ENCODE measurements around the gene ARHGAP31.

Gene ARHGAP31

GRCh38 chr3:119433613-119434325 is 139.6 kb downstream of the ARHGAP31 start:
- H3K4me3 ChIP-seq (ENCODE audit: low read depth, low read length) = no peak overlapping the region
- TF ChIP-seq, protein P1, sequence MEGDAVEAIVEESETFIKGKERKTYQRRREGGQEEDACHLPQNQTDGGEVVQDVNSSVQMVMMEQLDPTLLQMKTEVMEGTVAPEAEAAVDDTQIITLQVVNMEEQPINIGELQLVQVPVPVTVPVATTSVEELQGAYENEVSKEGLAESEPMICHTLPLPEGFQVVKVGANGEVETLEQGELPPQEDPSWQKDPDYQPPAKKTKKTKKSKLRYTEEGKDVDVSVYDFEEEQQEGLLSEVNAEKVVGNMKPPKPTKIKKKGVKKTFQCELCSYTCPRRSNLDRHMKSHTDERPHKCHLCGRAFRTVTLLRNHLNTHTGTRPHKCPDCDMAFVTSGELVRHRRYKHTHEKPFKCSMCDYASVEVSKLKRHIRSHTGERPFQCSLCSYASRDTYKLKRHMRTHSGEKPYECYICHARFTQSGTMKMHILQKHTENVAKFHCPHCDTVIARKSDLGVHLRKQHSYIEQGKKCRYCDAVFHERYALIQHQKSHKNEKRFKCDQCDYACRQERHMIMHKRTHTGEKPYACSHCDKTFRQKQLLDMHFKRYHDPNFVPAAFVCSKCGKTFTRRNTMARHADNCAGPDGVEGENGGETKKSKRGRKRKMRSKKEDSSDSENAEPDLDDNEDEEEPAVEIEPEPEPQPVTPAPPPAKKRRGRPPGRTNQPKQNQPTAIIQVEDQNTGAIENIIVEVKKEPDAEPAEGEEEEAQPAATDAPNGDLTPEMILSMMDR (IDR thresholded peaks at IDR 0.05; ENCODE audit: low read depth, low read length, missing control alignments) = no peak
- in situ Hi-C loops (cut with HindIII; ENCODE audit: low sequenced_read_pairs) = no loop called here
- no peak for DNase-seq (ENCODE audit: low read depth)

- no peak for DNase-seq (ENCODE audit: low read depth)
- H3K4me3 ChIP-seq (ENCODE audit: low read depth, low read length) = no peak overlapping the region
- TF ChIP-seq, protein P1 (IDR thresholded peaks at IDR 0.05; ENCODE audit: low read depth, low read length, missing control alignments) = no peak
- in situ Hi-C loops (cut with HindIII; ENCODE audit: low sequenced_read_pairs) = no loop called here
Observed at GRCh38 chr3:119434703-119435102, 140.5 kb downstream of the ARHGAP31 start.

DNA sequence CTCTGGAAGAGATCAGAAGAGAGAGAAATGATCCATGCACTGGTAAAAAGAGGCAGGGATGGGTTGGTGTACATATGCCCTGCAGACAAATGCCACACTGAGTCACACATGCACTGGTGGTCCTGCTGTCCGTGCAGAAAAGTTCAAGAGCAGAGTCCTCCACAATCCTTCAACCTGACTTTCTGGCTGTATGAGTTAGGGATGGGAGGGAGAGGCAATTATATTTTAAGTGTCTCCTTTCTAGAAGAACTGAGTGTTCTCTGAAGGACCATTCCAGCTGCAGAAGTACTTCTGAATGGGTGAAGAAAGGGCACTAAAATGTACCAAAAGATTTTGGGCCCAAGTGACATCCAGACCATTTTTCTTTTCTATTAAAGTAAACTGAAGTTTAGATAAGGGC is 142.8 kb downstream of the ARHGAP31 start:
- no peak for DNase-seq (ENCODE audit: low read depth)
- TF ChIP-seq, protein P1 (IDR thresholded peaks at IDR 0.05; ENCODE audit: low read depth, low read length, missing control alignments) = no peak
- in situ Hi-C loops (cut with HindIII; ENCODE audit: low sequenced_read_pairs) = no loop called here
- no peak overlapping the region for H3K4me3 ChIP-seq (ENCODE audit: low read depth, low read length)

DNA sequence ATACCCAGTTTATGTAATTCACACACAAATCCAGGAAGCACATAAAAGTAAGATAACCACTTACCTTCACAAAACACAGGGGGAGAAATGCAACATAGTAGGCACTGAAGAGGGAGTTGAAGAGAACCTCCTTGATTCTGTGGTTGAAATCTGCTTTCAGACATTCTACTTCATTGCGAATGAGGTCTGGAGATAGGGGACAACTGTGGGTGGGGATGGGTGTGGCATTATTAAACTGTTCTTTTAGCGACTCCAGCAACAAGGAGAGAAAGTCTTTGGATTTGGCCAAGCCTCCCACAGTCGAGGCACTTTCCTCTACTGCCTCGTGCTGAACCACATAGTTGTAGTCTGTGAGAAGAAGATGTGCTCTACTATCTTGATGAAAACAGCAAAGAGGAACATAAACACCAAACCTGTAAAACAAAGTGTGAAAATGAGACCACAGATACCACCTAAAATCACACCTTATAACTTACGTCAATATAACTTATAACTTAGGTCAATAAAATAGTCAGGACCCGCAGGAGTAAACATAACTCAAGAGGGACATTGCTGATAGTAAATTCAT is 143.6 kb downstream of the ARHGAP31 start:
- in situ Hi-C loops (cut with HindIII; ENCODE audit: low sequenced_read_pairs) = no loop called here
- TF ChIP-seq, protein P1 (IDR thresholded peaks at IDR 0.05; ENCODE audit: low read depth, low read length, missing control alignments) = no peak
- DNase-seq (ENCODE audit: low read depth) = no peak

GRCh38 chr3:119443179-119443578 is 149.0 kb downstream of the ARHGAP31 start:
- in situ Hi-C loops (cut with HindIII; ENCODE audit: low sequenced_read_pairs) = no loop called here
- no peak for DNase-seq (ENCODE audit: low read depth)
- no peak overlapping the region for H3K4me3 ChIP-seq (ENCODE audit: low read depth, low read length)

More for the DNA sequence above, 143.6 kb downstream of the ARHGAP31 start:
- H3K4me3 ChIP-seq (ENCODE audit: low read depth, low read length) = no peak overlapping the region

DNA sequence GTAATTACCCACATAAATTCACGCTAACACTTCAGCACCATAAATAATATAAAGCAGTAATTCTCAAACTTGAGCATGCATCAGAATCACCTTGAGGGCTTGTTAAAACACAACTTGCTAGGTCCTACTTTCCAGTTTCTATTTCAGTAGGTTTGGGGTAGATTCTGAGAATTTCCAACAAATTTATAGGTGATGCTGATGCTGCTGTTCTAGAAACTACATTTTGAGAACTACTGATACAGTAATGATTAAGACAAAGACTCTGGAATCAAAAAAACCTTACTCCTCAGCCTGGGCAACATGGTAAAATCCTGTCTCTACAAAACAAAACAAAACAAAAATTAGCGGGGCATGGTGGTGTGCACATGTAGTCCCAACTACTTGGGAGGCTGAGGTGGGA is 150.4 kb downstream of the ARHGAP31 start:
- H3K4me3 ChIP-seq (ENCODE audit: low read depth, low read length) = no peak overlapping the region
- TF ChIP-seq, protein P1 (IDR thresholded peaks at IDR 0.05; ENCODE audit: low read depth, low read length, missing control alignments) = no peak
- in situ Hi-C loops (cut with HindIII; ENCODE audit: low sequenced_read_pairs) = no loop called here
- no peak for DNase-seq (ENCODE audit: low read depth)

More at GRCh38 chr3:119443179-119443578, 149.0 kb downstream of the ARHGAP31 start:
- TF ChIP-seq, protein P1 (IDR thresholded peaks at IDR 0.05; ENCODE audit: low read depth, low read length, missing control alignments) = no peak
